Memory B cell (primary cell): ENCODE measurements around the gene TALDO1.
"Not testable (repeated sequence)": the region's sequence is repeated elsewhere in the genome, so short reads cannot be mapped to it uniquely, and the experiment has no call there.

ENCODE experiments used
- ATAC-seq: fragments of 150-1000 bp; cut with Tn5 transposase; 2 replicates; pipeline ENCODE4 v1.10.0; 2021; ENCODE audit warnings: low read depth, mild to moderate bottlenecking, moderate library complexity
- DNase-seq, 2 donors: peaks; one replicate each; pipeline ENCODE4 v3.0.0; 2022; ENCODE audit warnings: low spot score in 2 of 2
- H3K27ac Mint-ChIP-seq: one replicate; pipeline ENCODE4 v1.8.0; 2022; ENCODE audit warnings: mild to moderate bottlenecking, moderate library complexity, mixed read lengths
- H3K27me3 Mint-ChIP-seq: one replicate; pipeline ENCODE4 v1.8.0; 2022; ENCODE audit warnings: mixed read lengths
- H3K36me3 Mint-ChIP-seq: one replicate; pipeline ENCODE4 v1.8.0; 2022; ENCODE audit warnings: mild to moderate bottlenecking, mixed read lengths
- H3K4me1 Mint-ChIP-seq: one replicate; pipeline ENCODE4 v1.8.0; 2022; ENCODE audit warnings: mixed read lengths
- H3K4me3 Mint-ChIP-seq: one replicate; pipeline ENCODE4 v1.8.0; 2022; ENCODE audit warnings: mild to moderate bottlenecking, moderate library complexity, mixed read lengths
- H3K9me3 Mint-ChIP-seq: one replicate; pipeline ENCODE4 v1.8.0; 2022; ENCODE audit warnings: mixed read lengths

TALDO1 gene

GRCh38 chr11:723120-723883 lies 24.0 kb upstream of the TALDO1 start:
- H3K27me3 Mint-ChIP-seq: peaks cover 6% of the 10 kb centered on the region

GRCh38 chr11:724049-724777 lies 23.1 kb upstream of the TALDO1 start:
- Mint-ChIP-seq H3K27ac (no peak overlapping the region), H3K4me3 (peak overlapping the region; percentile 29)
- ATAC-seq: no peak

More at GRCh38 chr11:723120-723883, 24.0 kb upstream of the TALDO1 start:
- Mint-ChIP-seq H3K4me3 (peak overlapping the region; percentile 84), H3K9me3 (no peaks in the 10 kb centered on the region), H3K4me1 (peaks cover 16% of the 10 kb centered on the region), H3K36me3 (no peaks in the 10 kb centered on the region), H3K27ac (no peak overlapping the region)
- ATAC-seq: peak; percentile 25
- peak; percentile 47 to 64 for DNase-seq

DNA sequence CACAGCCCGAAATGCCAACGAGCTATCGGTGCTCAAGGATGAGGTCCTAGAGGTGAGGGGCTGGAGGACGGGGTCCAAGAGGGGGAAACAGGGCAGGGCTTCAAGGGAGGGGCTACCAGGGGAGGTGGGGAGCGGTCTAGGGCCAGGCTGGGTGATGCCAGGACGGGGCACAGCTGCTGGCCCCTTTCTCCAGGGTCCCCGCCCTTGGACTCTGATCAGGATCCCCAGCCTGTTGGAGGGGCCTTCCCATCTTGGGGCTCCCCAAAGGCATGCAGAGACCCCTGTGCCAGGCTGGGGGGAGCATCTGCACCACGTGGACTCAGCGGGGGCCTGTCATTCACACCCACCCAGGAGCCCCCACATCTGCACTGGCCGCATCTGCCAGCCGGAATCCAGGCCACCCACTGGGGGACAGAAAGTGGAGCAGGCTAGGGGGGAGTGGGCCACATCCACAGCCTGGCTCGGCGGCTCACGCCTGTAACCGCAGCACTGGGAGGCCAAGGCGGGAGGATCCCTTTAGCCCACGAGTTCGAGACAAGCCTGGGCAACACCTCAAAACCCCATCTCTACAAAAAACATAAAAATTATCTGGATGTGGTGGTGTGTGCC lies 22.4 kb upstream of the TALDO1 start:
- H3K9me3 Mint-ChIP-seq: no peaks in the 10 kb centered on the region
- peak in 1 of 2 donors; percentile 22 for DNase-seq

More at GRCh38 chr11:724049-724777, 23.1 kb upstream of the TALDO1 start:
- peaks cover 5% of the 10 kb centered on the region for H3K27me3 Mint-ChIP-seq
- H3K36me3 Mint-ChIP-seq: no peaks in the 10 kb centered on the region
- peaks cover 16% of the 10 kb centered on the region for H3K4me1 Mint-ChIP-seq
- no peaks in the 10 kb centered on the region for H3K9me3 Mint-ChIP-seq
- DNase-seq: no peak

DNA sequence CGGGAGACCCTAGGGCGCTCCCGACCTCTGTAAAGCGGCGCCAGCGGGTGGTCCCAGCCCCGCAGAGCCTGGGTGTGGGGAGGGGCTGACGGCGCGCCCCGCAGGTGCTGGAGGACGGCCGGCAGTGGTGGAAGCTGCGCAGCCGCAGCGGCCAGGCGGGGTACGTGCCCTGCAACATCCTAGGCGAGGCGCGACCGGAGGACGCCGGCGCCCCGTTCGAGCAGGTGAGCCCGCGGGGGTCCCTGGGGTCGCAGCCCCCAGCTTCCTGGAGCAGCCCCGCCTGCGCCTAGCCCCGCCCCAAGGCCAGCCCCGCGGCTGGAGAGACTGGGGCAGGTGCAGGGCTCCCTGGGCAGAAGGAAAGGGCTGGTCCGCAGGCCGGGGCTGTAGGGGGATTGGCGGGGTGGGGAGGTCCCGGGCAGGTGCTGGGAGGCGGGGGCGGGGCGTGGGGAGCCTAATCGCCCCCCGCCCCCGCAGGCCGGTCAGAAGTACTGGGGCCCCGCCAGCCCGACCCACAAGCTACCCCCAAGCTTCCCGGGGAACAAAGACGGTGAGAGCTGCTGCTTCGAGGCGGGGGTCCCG lies 21.6 kb upstream of the TALDO1 start:
- ATAC-seq (no peak), DNase-seq (peak in 1 of 2 donors; percentile 20)
- no peaks in the 10 kb centered on the region for H3K36me3 Mint-ChIP-seq
- no peaks in the 10 kb centered on the region for H3K9me3 Mint-ChIP-seq
- H3K4me1 Mint-ChIP-seq: peaks cover 14% of the 10 kb centered on the region
- H3K27ac Mint-ChIP-seq: peak overlapping the region; percentile 31
- H3K27me3 Mint-ChIP-seq: peaks cover 4% of the 10 kb centered on the region
- peak overlapping the region; percentile 81 for H3K4me3 Mint-ChIP-seq

More for the DNA sequence above, 22.4 kb upstream of the TALDO1 start:
- H3K4me3 Mint-ChIP-seq: peak overlapping the region; percentile 81
- no peaks in the 10 kb centered on the region for H3K36me3 Mint-ChIP-seq
- ATAC-seq: no peak
- peaks cover 14% of the 10 kb centered on the region for H3K4me1 Mint-ChIP-seq
- peaks cover 4% of the 10 kb centered on the region for H3K27me3 Mint-ChIP-seq
- H3K27ac Mint-ChIP-seq: no peak overlapping the region

DNA sequence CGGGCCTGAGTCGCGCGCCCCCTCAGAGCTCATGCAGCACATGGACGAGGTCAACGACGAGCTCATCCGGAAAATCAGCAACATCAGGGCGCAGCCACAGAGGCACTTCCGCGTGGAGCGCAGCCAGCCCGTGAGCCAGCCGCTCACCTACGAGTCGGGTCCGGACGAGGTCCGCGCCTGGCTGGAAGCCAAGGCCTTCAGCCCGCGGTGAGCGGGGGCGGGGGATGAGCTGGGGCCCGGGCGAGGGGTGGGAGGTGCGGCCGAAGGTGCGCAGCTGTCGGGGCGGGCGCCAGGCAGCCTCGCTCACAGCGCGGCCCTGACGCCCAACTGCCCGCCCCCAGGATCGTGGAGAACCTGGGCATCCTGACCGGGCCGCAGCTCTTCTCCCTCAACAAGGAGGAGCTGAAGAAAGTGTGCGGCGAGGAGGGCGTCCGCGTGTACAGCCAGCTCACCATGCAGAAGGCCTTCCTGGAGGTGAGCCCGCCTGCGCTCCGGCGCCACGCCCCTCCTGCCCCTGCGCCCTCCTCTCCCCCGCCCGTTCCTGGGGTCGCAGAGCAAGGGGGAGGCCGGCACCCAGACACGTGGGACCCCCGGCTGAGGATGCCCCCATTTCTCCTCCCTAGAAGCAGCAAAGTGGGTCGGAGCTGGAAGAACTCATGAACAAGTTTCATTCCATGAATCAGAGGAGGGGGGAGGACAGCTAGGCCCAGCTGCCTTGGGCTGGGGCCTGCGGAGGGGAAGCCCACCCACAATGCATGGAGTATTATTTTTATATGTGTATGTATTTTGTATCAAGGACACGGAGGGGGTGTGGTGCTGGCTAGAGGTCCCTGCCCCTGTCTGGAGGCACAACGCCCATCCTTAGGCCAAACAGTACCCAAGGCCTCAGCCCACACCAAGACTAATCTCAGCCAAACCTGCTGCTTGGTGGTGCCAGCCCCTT lies 20.7 kb upstream of the TALDO1 start:
- Mint-ChIP-seq H3K27me3 (peaks cover 4% of the 10 kb centered on the region), H3K4me3 (peak overlapping the region; percentile 81), H3K9me3 (no peaks in the 10 kb centered on the region), H3K4me1 (peaks cover 11% of the 10 kb centered on the region), H3K27ac (peak overlapping the region; percentile 31), H3K36me3 (no peaks in the 10 kb centered on the region)
- ATAC-seq (peak; percentile 13), DNase-seq (peak in 1 of 2 donors; percentile 60)

DNA sequence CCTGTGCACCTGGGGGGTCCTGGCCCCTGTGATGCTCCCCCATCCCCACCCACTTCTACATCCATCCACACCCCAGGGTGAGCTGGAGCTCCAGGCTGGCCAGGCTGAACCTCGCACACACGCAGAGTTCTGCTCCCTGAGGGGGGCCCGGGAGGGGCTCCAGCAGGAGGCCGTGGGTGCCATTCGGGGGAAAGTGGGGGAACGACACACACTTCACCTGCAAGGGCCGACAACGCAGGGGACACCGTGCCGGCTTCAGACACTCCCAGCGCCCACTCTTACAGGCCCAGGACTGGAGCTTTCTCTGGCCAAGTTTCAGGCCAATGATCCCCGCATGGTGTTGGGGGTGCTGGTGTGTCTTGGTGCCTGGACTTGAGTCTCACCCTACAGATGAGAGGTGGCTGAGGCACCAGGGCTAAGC lies 20.0 kb upstream of the TALDO1 start:
- ATAC-seq (no peak), DNase-seq (peak in 1 of 2 donors; percentile 25)
- Mint-ChIP-seq H3K4me1 (peaks cover 10% of the 10 kb centered on the region), H3K27ac (no peak overlapping the region), H3K9me3 (no peaks in the 10 kb centered on the region), H3K36me3 (no peaks in the 10 kb centered on the region), H3K4me3 (peak overlapping the region; percentile 44), H3K27me3 (peaks cover 4% of the 10 kb centered on the region)

- Mint-ChIP-seq H3K9me3 (no peaks in the 10 kb centered on the region), H3K27ac (no peak overlapping the region), H3K4me1 (peaks cover 8% of the 10 kb centered on the region), H3K27me3 (peaks cover 3% of the 10 kb centered on the region), H3K4me3 (no peak overlapping the region), H3K36me3 (no peaks in the 10 kb centered on the region)
- ATAC-seq (peak; percentile 80), DNase-seq (peak; percentile 76 to 89)
Measured at GRCh38 chr11:727859-728748, 19.2 kb upstream of the TALDO1 start.

GRCh38 chr11:728901-729491 lies 18.3 kb upstream of the TALDO1 start:
- peaks cover 2% of the 10 kb centered on the region for H3K27me3 Mint-ChIP-seq

GRCh38 chr11:729492-730074 lies 17.7 kb upstream of the TALDO1 start:
- no peak for ATAC-seq
- H3K27ac Mint-ChIP-seq: no peak overlapping the region
- H3K4me3 Mint-ChIP-seq: no peak overlapping the region
- H3K27me3 Mint-ChIP-seq: peaks cover 2% of the 10 kb centered on the region
- peaks cover 4% of the 10 kb centered on the region for H3K4me1 Mint-ChIP-seq
- H3K36me3 Mint-ChIP-seq: no peaks in the 10 kb centered on the region
- no peaks in the 10 kb centered on the region for H3K9me3 Mint-ChIP-seq
- no peak for DNase-seq

More at GRCh38 chr11:728901-729491, 18.3 kb upstream of the TALDO1 start:
- H3K4me3 Mint-ChIP-seq: no peak overlapping the region
- DNase-seq (no peak), ATAC-seq (no peak)
- H3K36me3 Mint-ChIP-seq: no peaks in the 10 kb centered on the region
- peaks cover 4% of the 10 kb centered on the region for H3K4me1 Mint-ChIP-seq
- no peak overlapping the region for H3K27ac Mint-ChIP-seq
- no peaks in the 10 kb centered on the region for H3K9me3 Mint-ChIP-seq

- H3K9me3 Mint-ChIP-seq: no peaks in the 10 kb centered on the region
- H3K36me3 Mint-ChIP-seq: no peaks in the 10 kb centered on the region
- DNase-seq (no peak), ATAC-seq (no peak)
- peaks cover 9% of the 10 kb centered on the region for H3K27me3 Mint-ChIP-seq
- no peak overlapping the region for H3K27ac Mint-ChIP-seq
- H3K4me1 Mint-ChIP-seq: peaks cover 9% of the 10 kb centered on the region
- no peak overlapping the region for H3K4me3 Mint-ChIP-seq
Measured at GRCh38 chr11:733072-733471, 14.2 kb upstream of the TALDO1 start.

DNA sequence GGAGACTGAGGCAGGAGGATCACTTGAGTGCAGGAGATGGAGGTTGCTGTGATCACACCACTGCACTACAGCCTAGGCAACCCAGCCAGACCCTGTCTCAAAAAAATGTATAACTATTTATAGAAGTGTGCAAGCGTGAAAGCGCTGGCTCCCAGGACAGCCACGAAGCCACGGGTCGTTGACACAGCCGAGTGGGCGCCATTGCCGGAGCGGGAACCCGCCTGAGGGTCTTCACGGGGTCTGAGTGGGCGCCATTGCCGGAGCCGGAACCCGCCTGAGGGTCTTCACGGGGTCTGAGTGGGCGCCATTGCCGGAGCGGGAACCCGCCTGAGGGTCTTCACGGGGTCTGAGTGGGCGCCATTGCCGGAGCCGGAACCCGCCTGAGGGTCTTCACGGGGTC lies 12.7 kb upstream of the TALDO1 start:
- H3K4me1 Mint-ChIP-seq, H3K27ac Mint-ChIP-seq, ATAC-seq, H3K9me3 Mint-ChIP-seq, H3K4me3 Mint-ChIP-seq, DNase-seq, H3K36me3 Mint-ChIP-seq: not testable (repeated sequence)
- H3K27me3 Mint-ChIP-seq: peaks cover 14% of the 10 kb centered on the region

- H3K36me3 Mint-ChIP-seq: no peaks in the 10 kb centered on the region
- H3K27me3 Mint-ChIP-seq: peaks cover 12% of the 10 kb centered on the region
- H3K4me1 Mint-ChIP-seq: peaks cover 9% of the 10 kb centered on the region
- H3K27ac Mint-ChIP-seq: no peak overlapping the region
- H3K4me3 Mint-ChIP-seq: peak overlapping the region; percentile 66
- H3K9me3 Mint-ChIP-seq: no peaks in the 10 kb centered on the region
- peak; percentile 37 for ATAC-seq
- no peak for DNase-seq
Measured at GRCh38 chr11:737366-737765, 9.9 kb upstream of the TALDO1 start.
